RWPE2 (cell line): ENCODE results near the gene ZC3H8.
A peak's percentile ranks its signal among the peaks of the same experiment; 100 is the strongest.

Experiments
- ATAC-seq: fragments of 200-7000 bp; cut with Tn5 transposase; 3 replicates; pipeline ENCODE4 v1.9.1; 2021; ENCODE audit warnings: low read depth
- DNase-seq: peaks from one replicate; pipeline ENCODE4 v3.0.0-alpha.2; 2020; ENCODE audit warnings: low spot score
- H3K27ac ChIP-seq: fragments of 450-650 bp; 2 replicates; pipeline ENCODE4 v1.5.1; 2017; ENCODE audit warnings: mild to moderate bottlenecking; ENCODE audit not compliant: poor library complexity, severe bottlenecking
- H3K27me3 ChIP-seq: fragments of 250-450 bp; sonication (Bioruptor Pico); 2 replicates; pipeline ENCODE4 v1.5.1; 2021; ENCODE audit warnings: mild to moderate bottlenecking, moderate library complexity; ENCODE audit not compliant: insufficient read depth, poor library complexity, severe bottlenecking
- H3K36me3 ChIP-seq: fragments of 250-450 bp; sonication (Bioruptor Pico); 2 replicates; pipeline ENCODE4 v1.5.1; 2020; ENCODE audit warnings: low read depth, mild to moderate bottlenecking, moderate library complexity
- H3K4me1 ChIP-seq: fragments of 250-450 bp; sonication (Bioruptor Pico); 2 replicates; pipeline ENCODE4 v1.5.1; 2021; ENCODE audit warnings: mild to moderate bottlenecking, moderate library complexity; ENCODE audit not compliant: insufficient read depth, poor library complexity, severe bottlenecking
- H3K4me3 ChIP-seq: fragments of 250-450 bp; sonication (Bioruptor Pico); 2 replicates; pipeline ENCODE4 v1.5.1; 2021; ENCODE audit warnings: mild to moderate bottlenecking, moderate library complexity; ENCODE audit not compliant: severe bottlenecking
- H3K9me3 ChIP-seq: fragments of 250-450 bp; sonication (Bioruptor Pico); 2 replicates; pipeline ENCODE4 v1.5.1; 2021; ENCODE audit warnings: mild to moderate bottlenecking, moderate library complexity; ENCODE audit not compliant: severe bottlenecking
- CTCF ChIP-seq: fragments of 450-650 bp; IDR thresholded peaks from one replicate; pipeline ENCODE4 v1.5.1; 2017; ENCODE audit warnings: mild to moderate bottlenecking, moderate library complexity; ENCODE audit not compliant: poor library complexity, severe bottlenecking

Gene ZC3H8

GRCh38 chr2:112277596-112278220 is 22.9 kb upstream of the ZC3H8 start:
- no peak for ATAC-seq
- DNase-seq, result no peak
- no peak overlapping the region for H3K4me3 ChIP-seq

GRCh38 chr2:112276954-112277353 is 22.1 kb upstream of the ZC3H8 start:
- Histone ChIP-seq H3K27ac (no peak overlapping the region), H3K9me3 (no peaks in the 10 kb centered on the region), H3K36me3 (no peaks in the 10 kb centered on the region), H3K4me3 (peak overlapping the region; percentile 93), H3K27me3 (no peaks in the 10 kb centered on the region), H3K4me1 (no peaks in the 10 kb centered on the region)
- ATAC-seq, result no peak
- TF ChIP-seq CTCF, result no peak
- no peak for DNase-seq

More at GRCh38 chr2:112277596-112278220, 22.9 kb upstream of the ZC3H8 start:
- no peak for TF ChIP-seq CTCF
- Histone ChIP-seq H3K9me3 (no peaks in the 10 kb centered on the region), H3K27ac (no peak overlapping the region), H3K36me3 (no peaks in the 10 kb centered on the region), H3K27me3 (no peaks in the 10 kb centered on the region), H3K4me1 (no peaks in the 10 kb centered on the region)

- Histone ChIP-seq H3K27me3 (no peaks in the 10 kb centered on the region), H3K36me3 (no peaks in the 10 kb centered on the region), H3K4me3 (peak overlapping the region; percentile 93), H3K4me1 (no peaks in the 10 kb centered on the region), H3K27ac (peak overlapping the region; percentile 80), H3K9me3 (no peaks in the 10 kb centered on the region)
- no peak for TF ChIP-seq CTCF
- DNase-seq (peak; percentile 66), ATAC-seq (peak; percentile 73)
Observed at GRCh38 chr2:112275887-112276773, 21.3 kb upstream of the ZC3H8 start.

- DNase-seq (peak; percentile 93), ATAC-seq (peak; percentile 96)
- no peaks in the 10 kb centered on the region for H3K4me1 ChIP-seq
- H3K36me3 ChIP-seq, result no peaks in the 10 kb centered on the region
- TF ChIP-seq CTCF, result peak; percentile 4
- peak within 1 kb of the TSS; percentile 80 for H3K27ac ChIP-seq
- peak within 1 kb of the TSS; percentile 93 for H3K4me3 ChIP-seq
- no peaks in the 10 kb centered on the region for H3K9me3 ChIP-seq
- H3K27me3 ChIP-seq, result no peaks in the 10 kb centered on the region
Observed at GRCh38 chr2:112275311-112275886, 20.6 kb upstream of the ZC3H8 start, which contains the start of gene ZC3H6. ZC3H6 (plus strand) TSS chr2:112275597; CDS start chr2:112275995, 398 bp downstream.
